SK-N-SH (cell line): ENCODE results near the gene MACROH2A2. TPM values are rescaled to one million over a fixed set of nuclear protein-coding genes. Genes with fewer than 3 reads are reported as not detected.

ENCODE experiments used
- CTCF ChIA-PET: fragments of 300-600, 350-600 bp; formaldehyde crosslinking; extraction: SDS; loops from one replicate; lab custom pipeline; 2021; lab: Yijun Ruan, JAX
- POLR2A ChIA-PET: fragments of 350-600 bp; sonication (Branson Sonifier 250); formaldehyde crosslinking; extraction: SDS; loops from one replicate; lab custom pipeline; 2020; ENCODE audit warnings: antibody characterized with exemption, inconsistent platforms; lab: Yijun Ruan, JAX
- DNase-seq: peaks from one replicate; pipeline ENCODE4 v3.0.0; 2012
- H2AFZ ChIP-seq: fragments of 200-600 bp; sonication (generic); 2 replicates; pipeline ENCODE4 v1.8.1; 2016; ENCODE audit warnings: antibody characterized with exemption, mild to moderate bottlenecking, low read depth
- H3F3A ChIP-seq: fragments of 200-600 bp; sonication (generic); replicated peaks from 2 replicates; pipeline ENCODE3; 2016; ENCODE audit warnings: antibody characterized with exemption, mild to moderate bottlenecking; ENCODE audit not compliant: insufficient read depth
- H3K27ac ChIP-seq, 2 experiments: fragments of 200-500 bp in 1 of 2; fragments of 200-600 bp in 1 of 2; sonication (Bioruptor generic) in 1 of 2; sonication (generic), shearing (Covaris generic) in 1 of 2; 2 replicates each; pipeline versions ENCODE4 v1.5.1 to v1.6.1; 2014 to 2016; ENCODE audit warnings: low read depth in 2 of 2, inconsistent platforms in 1 of 2, low read length in 1 of 2, mild to moderate bottlenecking in 1 of 2, mixed read lengths in 1 of 2
- H3K27me3 ChIP-seq: fragments of 200-600 bp; sonication (generic), shearing (Covaris generic); 2 replicates; pipeline ENCODE4 v1.6.1; 2016; ENCODE audit warnings: mixed run types; ENCODE audit not compliant: insufficient read depth
- H3K36me3 ChIP-seq, 2 experiments: fragments of 200-500 bp in 1 of 2; fragments of 200-600 bp in 1 of 2; sonication (Bioruptor generic) in 1 of 2; sonication (generic) in 1 of 2; replicated peaks in 1 of 2; 2 replicates each; pipeline versions ENCODE3 to v1.5.1; 2014 to 2016; ENCODE audit warnings: low read length in 1 of 2, mild to moderate bottlenecking in 1 of 2; ENCODE audit not compliant: insufficient read depth in 2 of 2, control insufficient read depth in 1 of 2
- H3K4me1 ChIP-seq, 2 experiments: fragments of 200-500 bp in 1 of 2; fragments of 200-600 bp in 1 of 2; sonication (Bioruptor generic) in 1 of 2; sonication (generic), shearing (Covaris generic) in 1 of 2; 2 replicates each; pipeline versions ENCODE4 v1.5.1 to v1.6.1; 2014 to 2016; ENCODE audit warnings: low read depth in 1 of 2, low read length in 1 of 2, mixed run types in 1 of 2; ENCODE audit not compliant: insufficient read depth in 2 of 2, control insufficient read depth in 1 of 2
- H3K4me2 ChIP-seq: fragments of 200-600 bp; sonication (generic), shearing (Covaris generic); 2 replicates; pipeline ENCODE4 v1.6.1; 2017; ENCODE audit warnings: mixed run types
- H3K4me3 ChIP-seq, 2 experiments: fragments of 200-500 bp in 1 of 2; fragments of 200-600 bp in 1 of 2; sonication (Bioruptor generic) in 1 of 2; sonication (generic), shearing (Covaris generic) in 1 of 2; 2 replicates each; pipeline versions ENCODE4 v1.5.1 to v1.8.1; 2014 to 2016; ENCODE audit warnings: low read depth in 2 of 2, inconsistent platforms in 1 of 2, low read length in 1 of 2, mild to moderate bottlenecking in 1 of 2, mixed read lengths in 1 of 2, moderate library complexity in 1 of 2
- H3K79me2 ChIP-seq: fragments of 200-600 bp; sonication (generic); 2 replicates; pipeline ENCODE4 v1.8.1; 2017; ENCODE audit warnings: mild to moderate bottlenecking; ENCODE audit not compliant: insufficient read depth
- H3K9ac ChIP-seq: fragments of 200-600 bp; sonication (generic); 2 replicates; pipeline ENCODE4 v1.6.1; 2017; ENCODE audit warnings: mixed run types
- H3K9me2 ChIP-seq: fragments of 200-600 bp; sonication (generic); 2 replicates; pipeline ENCODE4 v1.6.1; 2017; ENCODE audit warnings: mixed run types
- H3K9me3 ChIP-seq: fragments of 200-600 bp; sonication (generic); 2 replicates; pipeline ENCODE4 v1.6.1; 2017; ENCODE audit warnings: mixed run types, mild to moderate bottlenecking, moderate library complexity
- H4K20me1 ChIP-seq: fragments of 200-600 bp; sonication (generic); 2 replicates; pipeline ENCODE4 v1.6.1; 2017; ENCODE audit warnings: mild to moderate bottlenecking, mixed run types; ENCODE audit not compliant: insufficient read depth
- CHD2 ChIP-seq: fragments of 150-350 bp; IDR thresholded peaks from 2 replicates; pipeline ENCODE4 v1.6.1; 2018; ENCODE audit warnings: low read length; ENCODE audit not compliant: partially characterized antibody
- CTCF ChIP-seq: fragments of 200-600 bp; sonication (generic); IDR thresholded peaks from 2 replicates; pipeline ENCODE4 v1.6.1; 2017; ENCODE audit warnings: antibody characterized with exemption, mild to moderate bottlenecking, moderate library complexity
- EP300 ChIP-seq, 2 experiments: IDR thresholded peaks; 2 replicates each; pipeline versions ENCODE4 v1.4.0 to v1.6.1; 2012; ENCODE audit warnings: borderline replicate concordance in 1 of 2, low read depth in 1 of 2, low read length in 1 of 2
- EZH2phosphoT487 ChIP-seq: fragments of 200-600 bp; sonication (generic); IDR thresholded peaks from 2 replicates; pipeline ENCODE4 v1.6.1; 2017; ENCODE audit warnings: low read depth, mixed run types, mild to moderate bottlenecking, antibody characterized with exemption, moderate library complexity, borderline replicate concordance
- FOXJ3 ChIP-seq: sonication (generic); formaldehyde crosslinking; IDR thresholded peaks from 2 replicates; pipeline ENCODE4 v1.5.1; 2020; ENCODE audit warnings: mild to moderate bottlenecking, missing genetic modification reagents
- GATA2 ChIP-seq: sonication (generic); formaldehyde crosslinking; IDR thresholded peaks from 2 replicates; pipeline ENCODE4 v1.5.0; 2020; ENCODE audit warnings: mild to moderate bottlenecking, missing genetic modification reagents
- IRF3 ChIP-seq: fragments of 150-350 bp; IDR thresholded peaks from 2 replicates; pipeline ENCODE4 v1.6.1; 2016; ENCODE audit warnings: mild to moderate bottlenecking, low read depth, low read length
- MEF2A ChIP-seq: IDR thresholded peaks from 2 replicates; pipeline ENCODE4 v1.4.0; 2012; ENCODE audit warnings: low read depth, borderline replicate concordance
- MXI1 ChIP-seq: IDR thresholded peaks from 2 replicates; pipeline ENCODE4 v1.6.1; 2012; ENCODE audit warnings: mild to moderate bottlenecking, low read depth, low read length, improper control_type of control experiment
- NRF1 ChIP-seq: IDR thresholded peaks from 2 replicates; pipeline ENCODE4 v1.6.1; 2012; ENCODE audit warnings: low read depth, mild to moderate bottlenecking, low read length
- PBX3 ChIP-seq: IDR thresholded peaks from 2 replicates; pipeline ENCODE4; 2012
- POLR2AphosphoS5 ChIP-seq: IDR thresholded peaks from 2 replicates; pipeline ENCODE4 v1.6.1; 2012; ENCODE audit warnings: low read depth, low read length
- RAD21 ChIP-seq: IDR thresholded peaks from 2 replicates; pipeline ENCODE4 v1.6.1; 2012; ENCODE audit warnings: mild to moderate bottlenecking, low read length
- REST ChIP-seq: IDR thresholded peaks from 2 replicates; pipeline ENCODE4 v1.6.1; 2012; ENCODE audit warnings: mild to moderate bottlenecking, low read depth, low read length, moderate library complexity
- SIN3A ChIP-seq: IDR thresholded peaks from 2 replicates; pipeline ENCODE4 v1.6.1; 2012; ENCODE audit warnings: low read depth, mild to moderate bottlenecking, low read length, moderate library complexity, borderline replicate concordance
- SMC3 ChIP-seq: IDR thresholded peaks from 2 replicates; pipeline ENCODE4 v1.6.1; 2012; ENCODE audit warnings: low read depth, low read length, improper control_type of control experiment
- TAF1 ChIP-seq: IDR thresholded peaks from 2 replicates; pipeline ENCODE4 v1.6.1; 2012; ENCODE audit warnings: low read depth, mild to moderate bottlenecking, low read length, moderate library complexity, borderline replicate concordance
- TCF12 ChIP-seq: IDR thresholded peaks from 2 replicates; pipeline ENCODE4 v1.4.0; 2012
- TEAD4 ChIP-seq: IDR thresholded peaks from 2 replicates; pipeline ENCODE4 v1.4.0; 2012; ENCODE audit warnings: mild to moderate bottlenecking, borderline replicate concordance; ENCODE audit not compliant: insufficient read depth
- USF2 ChIP-seq: fragments of 150-350 bp; IDR thresholded peaks from 2 replicates; pipeline ENCODE4 v1.6.1; 2017; ENCODE audit warnings: antibody characterized with exemption, low read length, low read depth, borderline replicate concordance
- WGBS: methylation state at CpG from one replicate; pipeline ENCODE4 v1.1.6; 2017; ENCODE audit warnings: low lambda C conversion rate; 5-methylcytosine and 5-hydroxymethylcytosine counted together
- polyA plus RNA-seq, 3 experiments: library from polyadenylated mRNA; depleted of rRNA; stranded (reverse); fragments of >200 nt; gene quantifications; 2 replicates each; pipeline ENCODE4 v1.2.3, GENCODE V29; 2012

The MACROH2A2 gene
- polyA plus RNA-seq, 1 of the 3 experiments (the other 2 are of a cell fraction), result 28.9 TPM

GRCh38 chr10:70126700-70127395 is 74.2 kb downstream of the MACROH2A2 start:
- Histone ChIP-seq H3K36me3 (no peaks in the 10 kb centered on the region), H3K4me2 (no peak overlapping the region), H3F3A (peaks cover 5% of the 10 kb centered on the region), H4K20me1 (no peaks in the 10 kb centered on the region), H3K27ac (no peak overlapping the region), H3K9ac (no peak overlapping the region), H2AFZ (no peak overlapping the region), H3K9me2 (no peaks in the 10 kb centered on the region), H3K27me3 (no peaks in the 10 kb centered on the region), H3K4me3 (no peak overlapping the region), H3K79me2 (no peaks in the 10 kb centered on the region), H3K9me3 (no peaks in the 10 kb centered on the region), H3K4me1 (no peaks in the 10 kb centered on the region)
- DNase-seq, result no peak
- TF ChIP-seq SMC3 (no peak), NRF1 (no peak), TEAD4 (no peak), REST (no peak), POLR2AphosphoS5 (no peak), SIN3A (no peak), PBX3 (no peak), EP300 (IDR thresholded peaks at IDR 0.05; ENCODE audit: borderline replicate concordance in 1 of 2, low read depth in 1 of 2, low read length in 1 of 2) (no peak), RAD21 (no peak), GATA2 (CRISPR knock-in tag) (no peak), TCF12 (no peak), USF2 (no peak), MXI1 (no peak), EZH2phosphoT487 (no peak), CTCF (no peak), IRF3 (no peak), TAF1 (no peak), CHD2 (no peak), MEF2A (no peak), FOXJ3 (CRISPR knock-in tag) (no peak)
- ChIA-PET CTCF (interaction anchor here (0.6 to 5.7 kb wide), 5 partner anchors 10 to 276 kb away, joined by 3 to 62 read pairs (median 3); partner anchors contain the start of gene TYSND1), POLR2A (no interaction called here)
- WGBS, result 92% methylated on average over 14 of the region's 15 CpGs
